Measurements from ENCODE around the gene DMD. TPM values are rescaled to one million over a fixed set of nuclear protein-coding genes. Genes with fewer than 3 reads are reported as not detected.

DMD gene
- total RNA-seq, 5 donors from 2014 or later (not counting 1 experiment from before 2014, with no cell fraction given): 0.73 to 1.6 (median 0.88) TPM; not detected in 1

- no peak overlapping the region for H3K27ac ChIP-seq (ENCODE audit: low read length)
- H3K36me3 ChIP-seq (ENCODE audit: control insufficient read depth in 2 of 2, extremely low read depth in 1 of 2, insufficient read depth in 1 of 2, low read length in 1 of 2): no peaks in the 10 kb centered on the region
- no peak for ATAC-seq (replicated peaks in 1 of 4)
- WGBS (ENCODE audit: insufficient coverage): no CpG with 5 or more reads among the region's 1 CpG
- H3K4me1 ChIP-seq (ENCODE audit: control insufficient read depth in 1 of 2, extremely low read depth in 1 of 2, insufficient read depth in 2 of 2, low read length in 2 of 2): no peaks in the 10 kb centered on the region
- Mint-ChIP-seq H3K4me1 (no peaks in the 10 kb centered on the region), H3K4me3 (no peak overlapping the region), H3K9me3 (peaks cover 0 to 6% (median 0%) of the 10 kb centered on the region in 3 donors), H3K36me3 (no peaks in the 10 kb centered on the region), H3K27me3 (peaks cover 0 to 8% of the 10 kb centered on the region in 2 donors), H3K27ac (no peak overlapping the region)
- H3K27me3 ChIP-seq (replicated peaks in 1 of 2; ENCODE audit: control insufficient read depth in 2 of 2, extremely low read depth in 1 of 2, insufficient read depth in 2 of 2, low read length in 1 of 2): no peaks in the 10 kb centered on the region
- no peak for DNase-seq
- ChIA-PET POLR2A (interaction anchor here in 1 of 2 donors (1.2 kb wide), 1 partner anchor 10 kb away, joined by 3 read pairs; no protein-coding TSS in a partner anchor), CTCF (no interaction called here)
- H3K4me3 ChIP-seq (ENCODE audit: control insufficient read depth in 1 of 2, extremely low read depth in 1 of 2, low read length in 1 of 2): no peak overlapping the region
- H3K9me3 ChIP-seq: no peaks in the 10 kb centered on the region
These were observed 1880.3 kb downstream of the DMD start for GRCh38 chrX:31331015-31331414.

- POLR2A ChIA-PET: no interaction called here
- no peak for ATAC-seq (replicated peaks in 1 of 4)
These were observed 1882.1 kb downstream of the DMD start for GRCh38 chrX:31329298-31329697.

GRCh38 chrX:31323658-31324057, 1887.7 kb downstream of the DMD start:
- POLR2A ChIA-PET: no interaction called here
- no peaks in the 10 kb centered on the region for H3K4me1 ChIP-seq (ENCODE audit: control insufficient read depth in 1 of 2, extremely low read depth in 1 of 2, insufficient read depth in 2 of 2, low read length in 2 of 2)
- Mint-ChIP-seq H3K36me3 (no peaks in the 10 kb centered on the region), H3K4me3 (no peak overlapping the region), H3K27me3 (peaks cover 0 to 4% of the 10 kb centered on the region in 2 donors), H3K4me1 (no peaks in the 10 kb centered on the region), H3K9me3 (no peaks in the 10 kb centered on the region), H3K27ac (no peak overlapping the region)
- WGBS (ENCODE audit: insufficient coverage): no CpG with 5 or more reads among the region's 4 CpGs
- H3K27me3 ChIP-seq (replicated peaks in 1 of 2; ENCODE audit: control insufficient read depth in 2 of 2, extremely low read depth in 1 of 2, insufficient read depth in 2 of 2, low read length in 1 of 2): no peaks in the 10 kb centered on the region
- ATAC-seq (replicated peaks in 1 of 4) (no peak), DNase-seq (no peak)
- H3K4me3 ChIP-seq (ENCODE audit: control insufficient read depth in 1 of 2, extremely low read depth in 1 of 2, low read length in 1 of 2): no peak overlapping the region
- CTCF ChIA-PET: no interaction called here
- H3K9me3 ChIP-seq: no peaks in the 10 kb centered on the region
- no peaks in the 10 kb centered on the region for H3K36me3 ChIP-seq (ENCODE audit: control insufficient read depth in 2 of 2, extremely low read depth in 1 of 2, insufficient read depth in 1 of 2, low read length in 1 of 2)
- H3K27ac ChIP-seq (ENCODE audit: low read length): no peak overlapping the region

More at GRCh38 chrX:31329298-31329697, 1882.1 kb downstream of the DMD start:
- Histone ChIP-seq H3K27me3 (replicated peaks in 1 of 2; ENCODE audit: control insufficient read depth in 2 of 2, extremely low read depth in 1 of 2, insufficient read depth in 2 of 2, low read length in 1 of 2) (no peaks in the 10 kb centered on the region), H3K9me3 (no peaks in the 10 kb centered on the region), H3K27ac (ENCODE audit: low read length) (no peak overlapping the region), H3K4me1 (ENCODE audit: control insufficient read depth in 1 of 2, extremely low read depth in 1 of 2, insufficient read depth in 2 of 2, low read length in 2 of 2) (no peaks in the 10 kb centered on the region), H3K36me3 (ENCODE audit: control insufficient read depth in 2 of 2, extremely low read depth in 1 of 2, insufficient read depth in 1 of 2, low read length in 1 of 2) (no peaks in the 10 kb centered on the region), H3K4me3 (ENCODE audit: control insufficient read depth in 1 of 2, extremely low read depth in 1 of 2, low read length in 1 of 2) (no peak overlapping the region)
- DNase-seq: no peak
- Mint-ChIP-seq H3K4me1 (no peaks in the 10 kb centered on the region), H3K27me3 (peaks cover 0 to 8% of the 10 kb centered on the region in 2 donors), H3K36me3 (no peaks in the 10 kb centered on the region), H3K4me3 (no peak overlapping the region), H3K27ac (no peak overlapping the region), H3K9me3 (peaks cover 0 to 6% (median 0%) of the 10 kb centered on the region in 3 donors)
- WGBS (ENCODE audit: insufficient coverage): no CpG with 5 or more reads among the region's 4 CpGs
- CTCF ChIA-PET: no interaction called here

GRCh38 chrX:31320740-31321139, 1890.6 kb downstream of the DMD start:
- POLR2A ChIA-PET: interaction anchor here in 1 of 2 donors (0.9 kb wide), 1 partner anchor 11 kb away, joined by 3 read pairs; no protein-coding TSS in a partner anchor
- H3K27me3 ChIP-seq (replicated peaks in 1 of 2; ENCODE audit: control insufficient read depth in 2 of 2, extremely low read depth in 1 of 2, insufficient read depth in 2 of 2, low read length in 1 of 2): no peaks in the 10 kb centered on the region
- CTCF ChIA-PET: no interaction called here
- no peak overlapping the region for H3K4me3 ChIP-seq (ENCODE audit: control insufficient read depth in 1 of 2, extremely low read depth in 1 of 2, low read length in 1 of 2)
- H3K27ac Mint-ChIP-seq: no peak overlapping the region
- H3K27ac ChIP-seq (ENCODE audit: low read length): no peak overlapping the region
- H3K9me3 ChIP-seq: no peaks in the 10 kb centered on the region
- H3K36me3 ChIP-seq (ENCODE audit: control insufficient read depth in 2 of 2, extremely low read depth in 1 of 2, insufficient read depth in 1 of 2, low read length in 1 of 2): no peaks in the 10 kb centered on the region
- H3K4me3 Mint-ChIP-seq: no peak overlapping the region
- ATAC-seq (replicated peaks in 1 of 4): no peak
- WGBS (ENCODE audit: insufficient coverage): no CpG with 5 or more reads among the region's 1 CpG
- H3K9me3 Mint-ChIP-seq: no peaks in the 10 kb centered on the region
- DNase-seq: no peak
- no peaks in the 10 kb centered on the region for H3K36me3 Mint-ChIP-seq
- no peaks in the 10 kb centered on the region for H3K4me1 ChIP-seq (ENCODE audit: control insufficient read depth in 1 of 2, extremely low read depth in 1 of 2, insufficient read depth in 2 of 2, low read length in 2 of 2)
- peaks cover 3 to 9% of the 10 kb centered on the region in 2 donors for H3K27me3 Mint-ChIP-seq
- H3K4me1 Mint-ChIP-seq: no peaks in the 10 kb centered on the region

- no peaks in the 10 kb centered on the region for H3K36me3 ChIP-seq (ENCODE audit: control insufficient read depth in 2 of 2, extremely low read depth in 1 of 2, insufficient read depth in 1 of 2, low read length in 1 of 2)
- Mint-ChIP-seq H3K9me3 (no peaks in the 10 kb centered on the region), H3K27me3 (peaks cover 3 to 9% of the 10 kb centered on the region in 2 donors), H3K4me1 (no peaks in the 10 kb centered on the region), H3K4me3 (no peak overlapping the region), H3K36me3 (no peaks in the 10 kb centered on the region), H3K27ac (no peak overlapping the region)
- DNase-seq (no peak), ATAC-seq (replicated peaks in 1 of 4) (no peak)
- no peaks in the 10 kb centered on the region for H3K4me1 ChIP-seq (ENCODE audit: control insufficient read depth in 1 of 2, extremely low read depth in 1 of 2, insufficient read depth in 2 of 2, low read length in 2 of 2)
- no peak overlapping the region for H3K4me3 ChIP-seq (ENCODE audit: control insufficient read depth in 1 of 2, extremely low read depth in 1 of 2, low read length in 1 of 2)
- H3K27me3 ChIP-seq (replicated peaks in 1 of 2; ENCODE audit: control insufficient read depth in 2 of 2, extremely low read depth in 1 of 2, insufficient read depth in 2 of 2, low read length in 1 of 2): no peaks in the 10 kb centered on the region
- WGBS (ENCODE audit: insufficient coverage): no CpG with 5 or more reads among the region's 2 CpGs
- ChIA-PET POLR2A (no interaction called here), CTCF (no interaction called here)
- no peak overlapping the region for H3K27ac ChIP-seq (ENCODE audit: low read length)
- H3K9me3 ChIP-seq: no peaks in the 10 kb centered on the region
These were observed 1891.8 kb downstream of the DMD start for GRCh38 chrX:31319586-31319985.

- Mint-ChIP-seq H3K4me3 (no peak overlapping the region), H3K27me3 (peaks cover 3 to 13% of the 10 kb centered on the region in 2 donors), H3K9me3 (no peaks in the 10 kb centered on the region), H3K27ac (no peak overlapping the region), H3K4me1 (no peaks in the 10 kb centered on the region), H3K36me3 (no peaks in the 10 kb centered on the region)
- Histone ChIP-seq H3K4me1 (ENCODE audit: control insufficient read depth in 1 of 2, extremely low read depth in 1 of 2, insufficient read depth in 2 of 2, low read length in 2 of 2) (no peaks in the 10 kb centered on the region), H3K9me3 (no peaks in the 10 kb centered on the region), H3K27me3 (replicated peaks in 1 of 2; ENCODE audit: control insufficient read depth in 2 of 2, extremely low read depth in 1 of 2, insufficient read depth in 2 of 2, low read length in 1 of 2) (no peaks in the 10 kb centered on the region), H3K36me3 (ENCODE audit: control insufficient read depth in 2 of 2, extremely low read depth in 1 of 2, insufficient read depth in 1 of 2, low read length in 1 of 2) (no peaks in the 10 kb centered on the region), H3K4me3 (ENCODE audit: control insufficient read depth in 1 of 2, extremely low read depth in 1 of 2, low read length in 1 of 2) (no peak overlapping the region), H3K27ac (ENCODE audit: low read length) (no peak overlapping the region)
- DNase-seq (no peak), ATAC-seq (replicated peaks in 1 of 4) (no peak)
- CTCF ChIA-PET: no interaction called here
- WGBS (ENCODE audit: insufficient coverage): no CpG with 5 or more reads among the region's 4 CpGs
- POLR2A ChIA-PET: no interaction called here
These were observed 1892.5 kb downstream of the DMD start for GRCh38 chrX:31318866-31319265.
